GM12878 (cell line): Measurements from ENCODE around the gene ROBO1. TPM values are rescaled to one million over a fixed set of nuclear protein-coding genes. Genes with fewer than 3 reads are reported as not detected.

Experiments used
- ATAC-seq: fragments of 200-7000 bp; cut with Tn5 transposase; 3 replicates; pipeline ENCODE4 v1.9.1; 2020; ENCODE audit warnings: mild to moderate bottlenecking, moderate library complexity
- BruUV-seq: library from RNA; stranded (reverse); fragments of 400-500 nt; replicated peaks from 2 replicates; lab custom pipeline; 2021; lab: Mats Ljungman, UMichigan
- CTCF ChIA-PET: fragments of 300-600 bp; sonication (Branson Sonifier 250); formaldehyde crosslinking; extraction: SDS; loops from one replicate; lab custom pipeline; 2021; ENCODE audit warnings: inconsistent platforms; lab: Yijun Ruan, JAX
- POLR2A ChIA-PET: fragments of 350-600 bp; formaldehyde crosslinking; extraction: SDS; loops from one replicate; lab custom pipeline; 2021; ENCODE audit warnings: inconsistent platforms; lab: Charles Lee
- RAD21 ChIA-PET: fragments of 300-600 bp; sonication (Branson Sonifier 250); formaldehyde crosslinking; loops from one replicate; lab custom pipeline; 2023; ENCODE audit warnings: antibody characterized with exemption; ENCODE audit not compliant: unreplicated experiment; lab: Charles Lee
- SMC1A ChIA-PET: fragments of 300-600 bp; sonication (Branson Sonifier 250); formaldehyde crosslinking; loops from one replicate; lab custom pipeline; 2023; ENCODE audit not compliant: unreplicated experiment, uncharacterized antibody; lab: Charles Lee
- DNase-seq: peaks from one replicate; pipeline ENCODE4 v3.0.0-alpha.2; 2011; ENCODE audit warnings: low read depth, low spot score
- FAIRE-seq: peaks from 3 replicates; lab custom pipeline; 2011; peaks lifted over from hg19 to GRCh38; lab: Jason Lieb, UNC
- H2AFZ ChIP-seq: 2 replicates; pipeline ENCODE4 v1.6.0; 2011; ENCODE audit warnings: low read depth, low read length, control low read depth; ENCODE audit not compliant: control insufficient read depth
- H3K27ac ChIP-seq: 2 replicates; pipeline ENCODE4 v1.5.1; 2011; ENCODE audit warnings: control low read depth; ENCODE audit not compliant: control insufficient read depth, insufficient read depth
- H3K27me3 ChIP-seq, 2 experiments: replicated peaks in 1 of 2; 2 replicates each; pipeline versions ENCODE4 v1.6.0 to v1.6.1; 2011; ENCODE audit warnings: low read length in 1 of 2; ENCODE audit not compliant: control insufficient read depth in 2 of 2, insufficient read depth in 2 of 2
- H3K36me3 ChIP-seq, 2 experiments: 2 replicates each; pipeline ENCODE4 v1.5.1; 2011; ENCODE audit warnings: low read length in 1 of 2; ENCODE audit not compliant: control insufficient read depth in 2 of 2, insufficient read depth in 2 of 2
- H3K4me1 ChIP-seq: 2 replicates; pipeline ENCODE4 v1.6.1; 2011; ENCODE audit warnings: mild to moderate bottlenecking, low read length, moderate library complexity, mixed read lengths; ENCODE audit not compliant: control insufficient read depth, insufficient read depth
- H3K4me2 ChIP-seq: 2 replicates; pipeline ENCODE4 v1.6.0; 2011; ENCODE audit warnings: control low read depth; ENCODE audit not compliant: control insufficient read depth, insufficient read depth
- H3K4me3 ChIP-seq: fragments of 200-600 bp; sonication (generic); 2 replicates; pipeline ENCODE4 v1.5.1; 2016
- H3K79me2 ChIP-seq: 2 replicates; pipeline ENCODE4 v1.6.0; 2011; ENCODE audit warnings: low read length; ENCODE audit not compliant: control insufficient read depth, insufficient read depth
- H3K9ac ChIP-seq: 2 replicates; pipeline ENCODE4 v1.8.0; 2011; ENCODE audit warnings: low read length, control low read depth, mixed read lengths; ENCODE audit not compliant: control insufficient read depth, insufficient read depth
- H3K9me3 ChIP-seq: replicated peaks from 3 replicates; pipeline ENCODE4 v1.5.1; 2011; ENCODE audit warnings: mild to moderate bottlenecking, low read length; ENCODE audit not compliant: control insufficient read depth, insufficient read depth
- H4K20me1 ChIP-seq: 2 replicates; pipeline ENCODE4 v1.6.0; 2011; ENCODE audit not compliant: control insufficient read depth, insufficient read depth
- CBFB ChIP-seq: IDR thresholded peaks from 2 replicates; pipeline ENCODE4 v1.6.1; 2016; ENCODE audit warnings: antibody characterized with exemption, low read depth
- CEBPB ChIP-seq, 2 experiments: fragments of 150-350 bp in 1 of 2; IDR thresholded peaks; 2 replicates each; pipeline ENCODE4 v1.6.1; 2012 to 2014; ENCODE audit warnings: low read depth in 2 of 2, low read length in 2 of 2, borderline replicate concordance in 1 of 2, inconsistent platforms in 1 of 2
- E2F4 ChIP-seq: IDR thresholded peaks from 2 replicates; pipeline ENCODE4 v1.6.1; 2012; ENCODE audit warnings: low read depth, low read length, improper control_type of control experiment
- HDAC2 ChIP-seq: fragments of 200-600 bp; sonication (generic); IDR thresholded peaks from 2 replicates; pipeline ENCODE4 v1.6.1; 2017
- PRDM15 ChIP-seq: fragments of 450-650 bp; formaldehyde crosslinking; IDR thresholded peaks from 2 replicates; pipeline ENCODE4 v1.4.0; 2020; ENCODE audit warnings: mild to moderate bottlenecking, moderate library complexity
- RELA ChIP-seq: fragments of 450-650 bp; IDR thresholded peaks from 2 replicates; pipeline ENCODE4 v1.8.0; 2014; ENCODE audit warnings: borderline replicate concordance; ENCODE audit not compliant: partially characterized antibody
- SMAD1 ChIP-seq: fragments of 450-650 bp; IDR thresholded peaks from 2 replicates; pipeline ENCODE4 v1.6.1; 2018; ENCODE audit warnings: mild to moderate bottlenecking, low read depth; ENCODE audit not compliant: partially characterized antibody
- YY1 ChIP-seq: IDR thresholded peaks from 2 replicates; pipeline ENCODE4 v1.6.1; 2011; ENCODE audit warnings: low read depth, mild to moderate bottlenecking, low read length
- ZNF207 ChIP-seq: fragments of 450-650 bp; IDR thresholded peaks from 2 replicates; pipeline ENCODE4 v1.6.1; 2014; ENCODE audit warnings: antibody characterized with exemption, mild to moderate bottlenecking, borderline replicate concordance
- WGBS: methylation state at CpG from one replicate; pipeline ENCODE4 v1.1.6; 2016; ENCODE audit warnings: low lambda C conversion rate; ENCODE audit not compliant: insufficient replicate concordance, insufficient coverage; ENCODE audit errors: missing lambda C conversion rate; 5-methylcytosine and 5-hydroxymethylcytosine counted together
- in situ Hi-C: fragments of 300-500 bp; cut with MboI; formaldehyde crosslinking; loops from 9 replicates; pipeline ENCODE4 v1.14.3; 2018; ENCODE audit warnings: mixed read lengths
- intact Hi-C: fragments of 100-400 bp; cut with micrococcal nuclease; formaldehyde crosslinking; loops from one replicate; pipeline ENCODE4 v1.14.2; 2022; ENCODE audit not compliant: unreplicated experiment
- polyA plus RNA-seq, 11 experiments: library from polyadenylated mRNA; depleted of rRNA in 4 of 11; unstranded in 6 of 11; stranded (reverse) in 5 of 11; fragments of >200 nt; fragmentation: Nextera tagmentation in 4 of 11; fragmentation: Illumina TruSeq in 1 of 11; extraction: Ambion mirVana in 4 of 11; extraction: Trizol in 1 of 11; gene quantifications; 1 replicate in 1 of 11; 2 replicates in 10 of 11; pipeline versions ENCODE4 v1.2.1 to v1.2.3, GENCODE V29; 2011 to 2016; ENCODE audit warnings: inconsistent platforms in 2 of 11, missing spikeins in 2 of 11, low read depth in 1 of 11
- total RNA-seq, 4 experiments: library from RNA; depleted of rRNA in 3 of 4; stranded (reverse); fragments of >200 nt in 3 of 4; fragmentation: Illumina TruSeq in 1 of 4; extraction: Trizol in 1 of 4; gene quantifications; 2 replicates each; pipeline versions ENCODE4 v1.2.1 to v1.2.3, GENCODE V29; 2013 to 2021
- TF ChIP-seq, protein P1 (sequence below): fragments of 450-650 bp; IDR thresholded peaks from 2 replicates; pipeline ENCODE4 v1.6.1; 2017; ENCODE audit warnings: borderline replicate concordance
- TF ChIP-seq, protein P2 (sequence below): IDR thresholded peaks from 2 replicates; pipeline ENCODE4 v1.6.1; 2012; ENCODE audit warnings: mild to moderate bottlenecking, low read depth, low read length
- TF ChIP-seq, protein P3 (sequence below): IDR thresholded peaks from 2 replicates; pipeline ENCODE4 v1.6.1; 2012; ENCODE audit warnings: low read depth, low read length, improper control_type of control experiment

The ROBO1 gene
- total and polyA plus RNA-seq, 10 of the 15 experiments (the other 5 are each of a cell fraction or from before 2014, with no cell fraction given), result 0.29 to 46.5 (median 1.2) TPM

DNA sequence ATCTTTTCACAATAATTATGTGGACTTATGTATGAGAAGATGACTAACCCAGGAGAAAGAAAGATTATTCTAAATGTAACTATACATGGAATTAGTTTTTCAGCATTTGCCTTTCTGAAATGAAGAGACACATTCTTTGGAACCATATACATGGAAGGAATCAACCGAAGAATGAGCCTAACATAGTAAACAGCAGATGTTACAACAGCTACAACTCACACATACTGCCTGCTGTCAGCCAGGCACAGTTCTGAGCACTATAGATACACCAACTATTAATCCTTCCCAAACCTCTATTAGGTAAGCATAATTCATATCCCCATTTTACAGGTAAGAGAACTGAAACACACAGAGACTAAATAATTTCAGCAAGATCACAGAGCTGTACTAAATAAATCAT is 840.0 kb downstream of the ROBO1 start:
- H3K27ac ChIP-seq, result no peak overlapping the region
- WGBS, result 54% methylated on average over 1 of the region's 1 CpG
- ChIA-PET CTCF (interaction anchor here (0.8 kb wide), 1 partner anchor 10 kb away, joined by 3 read pairs; no protein-coding TSS in a partner anchor), SMC1A (interaction anchor here (1.0 to 1.8 kb wide), 5 partner anchors 9 to 30 kb away, joined by 3 to 6 read pairs (median 4); no protein-coding TSS in a partner anchor), POLR2A (interaction anchor here (1.4 kb wide), 1 partner anchor 11 kb away, joined by 6 read pairs; no protein-coding TSS in a partner anchor), RAD21 (interaction anchor here (0.8 to 2.5 kb wide), 2 partner anchors 9 to 10 kb away, joined by 3 to 7 read pairs; no protein-coding TSS in a partner anchor)
- DNase-seq, result no peak
- intact Hi-C loops, result no loop called here
- no peak overlapping the region for H3K9ac ChIP-seq
- no peaks in the 10 kb centered on the region; the same call in 2 of the 3 replicates for H3K9me3 ChIP-seq
- BruUV-seq, result no TSS peak
- H3K4me1 ChIP-seq, result no peaks in the 10 kb centered on the region
- H3K36me3 ChIP-seq, result no peaks in the 10 kb centered on the region
- no peak overlapping the region for H3K4me3 ChIP-seq
- no peak for ATAC-seq
- H3K79me2 ChIP-seq, result no peaks in the 10 kb centered on the region
- in situ Hi-C loops, result no loop called here
- no peak overlapping the region for H3K4me2 ChIP-seq
- no peak for FAIRE-seq
- H3K27me3 ChIP-seq, result no peaks in the 10 kb centered on the region
- no peaks in the 10 kb centered on the region for H4K20me1 ChIP-seq
- H2AFZ ChIP-seq, result no peak overlapping the region
- TF ChIP-seq, protein P1, sequence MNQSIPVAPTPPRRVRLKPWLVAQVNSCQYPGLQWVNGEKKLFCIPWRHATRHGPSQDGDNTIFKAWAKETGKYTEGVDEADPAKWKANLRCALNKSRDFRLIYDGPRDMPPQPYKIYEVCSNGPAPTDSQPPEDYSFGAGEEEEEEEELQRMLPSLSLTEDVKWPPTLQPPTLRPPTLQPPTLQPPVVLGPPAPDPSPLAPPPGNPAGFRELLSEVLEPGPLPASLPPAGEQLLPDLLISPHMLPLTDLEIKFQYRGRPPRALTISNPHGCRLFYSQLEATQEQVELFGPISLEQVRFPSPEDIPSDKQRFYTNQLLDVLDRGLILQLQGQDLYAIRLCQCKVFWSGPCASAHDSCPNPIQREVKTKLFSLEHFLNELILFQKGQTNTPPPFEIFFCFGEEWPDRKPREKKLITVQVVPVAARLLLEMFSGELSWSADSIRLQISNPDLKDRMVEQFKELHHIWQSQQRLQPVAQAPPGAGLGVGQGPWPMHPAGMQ, result no peak
- TF ChIP-seq, protein P2, sequence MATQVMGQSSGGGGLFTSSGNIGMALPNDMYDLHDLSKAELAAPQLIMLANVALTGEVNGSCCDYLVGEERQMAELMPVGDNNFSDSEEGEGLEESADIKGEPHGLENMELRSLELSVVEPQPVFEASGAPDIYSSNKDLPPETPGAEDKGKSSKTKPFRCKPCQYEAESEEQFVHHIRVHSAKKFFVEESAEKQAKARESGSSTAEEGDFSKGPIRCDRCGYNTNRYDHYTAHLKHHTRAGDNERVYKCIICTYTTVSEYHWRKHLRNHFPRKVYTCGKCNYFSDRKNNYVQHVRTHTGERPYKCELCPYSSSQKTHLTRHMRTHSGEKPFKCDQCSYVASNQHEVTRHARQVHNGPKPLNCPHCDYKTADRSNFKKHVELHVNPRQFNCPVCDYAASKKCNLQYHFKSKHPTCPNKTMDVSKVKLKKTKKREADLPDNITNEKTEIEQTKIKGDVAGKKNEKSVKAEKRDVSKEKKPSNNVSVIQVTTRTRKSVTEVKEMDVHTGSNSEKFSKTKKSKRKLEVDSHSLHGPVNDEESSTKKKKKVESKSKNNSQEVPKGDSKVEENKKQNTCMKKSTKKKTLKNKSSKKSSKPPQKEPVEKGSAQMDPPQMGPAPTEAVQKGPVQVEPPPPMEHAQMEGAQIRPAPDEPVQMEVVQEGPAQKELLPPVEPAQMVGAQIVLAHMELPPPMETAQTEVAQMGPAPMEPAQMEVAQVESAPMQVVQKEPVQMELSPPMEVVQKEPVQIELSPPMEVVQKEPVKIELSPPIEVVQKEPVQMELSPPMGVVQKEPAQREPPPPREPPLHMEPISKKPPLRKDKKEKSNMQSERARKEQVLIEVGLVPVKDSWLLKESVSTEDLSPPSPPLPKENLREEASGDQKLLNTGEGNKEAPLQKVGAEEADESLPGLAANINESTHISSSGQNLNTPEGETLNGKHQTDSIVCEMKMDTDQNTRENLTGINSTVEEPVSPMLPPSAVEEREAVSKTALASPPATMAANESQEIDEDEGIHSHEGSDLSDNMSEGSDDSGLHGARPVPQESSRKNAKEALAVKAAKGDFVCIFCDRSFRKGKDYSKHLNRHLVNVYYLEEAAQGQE, result no peak
- TF ChIP-seq, protein P3, sequence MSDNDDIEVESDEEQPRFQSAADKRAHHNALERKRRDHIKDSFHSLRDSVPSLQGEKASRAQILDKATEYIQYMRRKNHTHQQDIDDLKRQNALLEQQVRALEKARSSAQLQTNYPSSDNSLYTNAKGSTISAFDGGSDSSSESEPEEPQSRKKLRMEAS, result no peak
- TF ChIP-seq ZNF207 (no peak), CBFB (no peak), RELA (no peak), PRDM15 (CRISPR knock-in tag) (no peak), CEBPB (IDR thresholded peaks at IDR 0.05; ENCODE audit: borderline replicate concordance in 1 of 2, low read depth in 2 of 2, low read length in 2 of 2) (no peak), YY1 (no peak), SMAD1 (no peak), E2F4 (no peak), HDAC2 (no peak)
